Measurements from ENCODE around the gene UNC93B1. TPM values are rescaled to one million over a fixed set of nuclear protein-coding genes. Genes with fewer than 3 reads are reported as not detected.

UNC93B1 gene
- total RNA-seq, 3 donors from 2014 or later = 30.1 to 47.5 (median 46.8) TPM

DNA sequence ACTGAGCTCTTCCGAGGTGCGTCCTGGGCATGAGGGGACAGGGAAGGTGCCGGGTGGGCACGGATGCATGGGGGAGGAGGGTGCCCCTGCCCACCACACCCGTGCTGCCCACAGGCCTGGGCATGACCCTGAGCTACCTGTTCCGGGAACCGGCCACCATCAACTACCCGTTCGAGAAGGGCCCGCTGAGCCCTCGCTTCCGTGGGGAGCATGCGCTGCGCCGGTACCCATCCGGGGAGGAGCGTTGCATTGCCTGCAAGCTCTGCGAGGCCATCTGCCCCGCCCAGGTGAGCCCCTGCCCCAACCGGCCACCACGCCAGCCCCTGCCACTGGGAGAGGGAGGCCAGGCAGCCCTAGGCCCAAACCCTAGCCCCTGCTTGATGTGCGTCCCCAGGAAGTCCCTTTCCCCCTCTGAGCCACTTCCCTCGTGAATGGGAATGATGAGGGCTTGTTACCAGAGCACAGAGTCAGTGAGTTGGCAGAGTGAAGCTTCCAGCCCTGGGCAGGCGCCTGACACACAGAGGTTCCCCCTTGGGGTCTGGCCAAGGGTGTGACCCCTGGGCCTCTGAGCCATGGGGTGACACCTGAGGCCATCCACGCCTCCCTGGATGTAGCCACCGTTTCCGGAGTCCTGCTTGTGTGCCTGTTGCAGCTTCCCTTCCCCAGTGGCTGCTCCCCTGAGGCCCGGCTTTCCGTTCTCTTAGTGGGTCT lies 29.3 kb upstream of the UNC93B1 start:
- TF ChIP-seq, protein P1, sequence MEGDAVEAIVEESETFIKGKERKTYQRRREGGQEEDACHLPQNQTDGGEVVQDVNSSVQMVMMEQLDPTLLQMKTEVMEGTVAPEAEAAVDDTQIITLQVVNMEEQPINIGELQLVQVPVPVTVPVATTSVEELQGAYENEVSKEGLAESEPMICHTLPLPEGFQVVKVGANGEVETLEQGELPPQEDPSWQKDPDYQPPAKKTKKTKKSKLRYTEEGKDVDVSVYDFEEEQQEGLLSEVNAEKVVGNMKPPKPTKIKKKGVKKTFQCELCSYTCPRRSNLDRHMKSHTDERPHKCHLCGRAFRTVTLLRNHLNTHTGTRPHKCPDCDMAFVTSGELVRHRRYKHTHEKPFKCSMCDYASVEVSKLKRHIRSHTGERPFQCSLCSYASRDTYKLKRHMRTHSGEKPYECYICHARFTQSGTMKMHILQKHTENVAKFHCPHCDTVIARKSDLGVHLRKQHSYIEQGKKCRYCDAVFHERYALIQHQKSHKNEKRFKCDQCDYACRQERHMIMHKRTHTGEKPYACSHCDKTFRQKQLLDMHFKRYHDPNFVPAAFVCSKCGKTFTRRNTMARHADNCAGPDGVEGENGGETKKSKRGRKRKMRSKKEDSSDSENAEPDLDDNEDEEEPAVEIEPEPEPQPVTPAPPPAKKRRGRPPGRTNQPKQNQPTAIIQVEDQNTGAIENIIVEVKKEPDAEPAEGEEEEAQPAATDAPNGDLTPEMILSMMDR (IDR thresholded peaks at IDR 0.05) = no peak
- Histone ChIP-seq H3K4me3 (no peak overlapping the region), H3K9me3 (no peaks in the 10 kb centered on the region), H3K4me1 (ENCODE audit: low read depth) (peaks cover 26% of the 10 kb centered on the region), H3K36me3 (ENCODE audit: low read depth) (no peaks in the 10 kb centered on the region)
- no peak for ATAC-seq
- intact Hi-C loops (cut with DNase I, micrococcal nuclease) = no loop called here
- peak in 1 of 3 donors; percentile 36 for DNase-seq

DNA sequence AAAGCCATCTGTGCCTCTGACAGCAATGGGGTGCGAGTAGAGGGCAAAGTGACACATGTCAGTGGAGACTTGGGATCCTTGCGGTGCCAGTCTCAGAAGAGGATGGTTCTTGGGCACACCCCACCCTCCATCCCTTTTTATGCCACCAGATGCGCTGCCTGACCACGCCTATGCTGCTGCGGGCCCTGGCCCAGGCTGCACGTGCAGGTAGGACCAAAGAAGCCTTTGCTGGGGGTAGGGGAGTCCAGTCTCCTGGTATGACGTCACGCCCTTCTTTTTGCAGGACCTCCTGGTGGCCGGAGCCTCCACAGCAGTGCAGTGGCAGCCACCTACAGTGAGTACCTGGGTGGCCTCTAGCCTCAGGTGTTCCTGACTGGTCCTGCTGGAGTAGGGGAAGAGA lies 28.1 kb upstream of the UNC93B1 start:
- Histone ChIP-seq H3K4me1 (ENCODE audit: low read depth) (peaks cover 21% of the 10 kb centered on the region), H3K9me3 (no peaks in the 10 kb centered on the region), H3K36me3 (ENCODE audit: low read depth) (no peaks in the 10 kb centered on the region), H3K4me3 (no peak overlapping the region)
- intact Hi-C loops (cut with DNase I, micrococcal nuclease) = no loop called here
- no peak for ATAC-seq
- TF ChIP-seq, protein P1 (IDR thresholded peaks at IDR 0.05) = no peak
- no peak for DNase-seq

DNA sequence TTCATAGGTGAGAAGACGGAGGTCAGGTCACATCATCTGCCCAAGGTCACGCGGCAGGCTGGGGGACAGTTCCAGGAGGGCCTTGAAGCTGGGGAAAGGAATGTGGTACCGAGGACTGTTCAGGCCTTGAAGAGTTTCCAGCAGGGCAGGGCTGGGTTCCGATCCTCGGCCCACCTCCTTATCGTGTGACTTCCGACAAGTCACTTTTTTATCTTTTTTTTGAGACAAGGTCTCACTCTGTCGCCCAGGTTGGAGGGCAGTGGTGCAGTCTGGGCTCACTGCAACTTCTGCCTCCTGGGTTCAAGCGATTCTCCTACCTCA lies 27.2 kb upstream of the UNC93B1 start:
- ATAC-seq (peak; percentile 30), DNase-seq (no peak)
- Histone ChIP-seq H3K9me3 (no peaks in the 10 kb centered on the region), H3K4me3 (peak overlapping the region; percentile 44), H3K36me3 (ENCODE audit: low read depth) (no peaks in the 10 kb centered on the region), H3K4me1 (ENCODE audit: low read depth) (peaks cover 19% of the 10 kb centered on the region)
- TF ChIP-seq, protein P1 (IDR thresholded peaks at IDR 0.05) = no peak
- intact Hi-C loops (cut with DNase I, micrococcal nuclease) = no loop called here

DNA sequence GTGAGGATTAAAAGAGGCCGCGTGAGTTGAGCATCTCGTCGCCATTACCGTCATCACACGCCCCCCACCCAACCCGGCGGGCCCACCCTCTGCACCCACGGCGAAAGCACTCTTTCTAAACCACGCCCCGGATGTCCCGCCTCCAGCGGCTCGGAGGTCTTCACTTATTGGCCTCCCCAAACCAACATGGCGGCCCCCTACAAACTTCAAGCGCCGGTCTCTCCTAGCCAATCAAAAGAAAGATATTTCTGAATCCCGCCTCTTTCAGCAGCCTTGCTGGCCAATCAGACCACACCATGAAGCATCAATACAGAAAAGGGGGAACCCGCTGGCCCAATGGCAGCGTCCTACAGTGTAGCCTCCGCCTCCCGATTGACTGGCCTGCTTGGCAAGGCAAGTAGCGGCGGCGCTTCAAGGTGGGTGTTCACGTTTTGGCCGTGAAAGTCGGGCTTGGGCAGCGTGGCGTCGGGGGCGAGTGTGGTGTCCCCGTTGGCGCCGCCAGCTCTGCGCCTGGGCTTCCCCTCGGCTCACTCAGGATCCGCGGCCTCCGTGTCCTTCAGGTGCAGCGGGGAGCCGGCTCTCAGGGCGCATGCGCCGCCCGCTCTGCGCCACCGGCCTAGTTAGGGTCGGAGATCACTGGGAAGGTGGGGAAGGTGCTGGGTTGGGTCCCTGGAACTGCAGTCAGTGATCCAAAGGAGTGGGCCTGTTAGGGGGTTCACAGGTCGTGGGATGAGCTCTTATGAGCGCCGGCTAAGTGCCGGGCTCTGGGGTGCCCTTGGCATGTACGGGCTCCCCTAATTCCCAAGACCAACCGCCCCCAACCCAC lies 26.6 kb upstream of the UNC93B1 start, which contains the start of gene NDUFS8:
TSS of gene NDUFS8 (plus strand) at position 364 of the 826 bp plus-strand sequence. CDS start 1,471 bp downstream, outside the sequence.
- H3K4me1 ChIP-seq (ENCODE audit: low read depth) = peaks cover 17% of the 10 kb centered on the region
- intact Hi-C loops (cut with DNase I, micrococcal nuclease) = no loop called here
- H3K36me3 ChIP-seq (ENCODE audit: low read depth) = no peaks in the 10 kb centered on the region
- DNase-seq (peak; percentile 97 to 100 (median 97)), ATAC-seq (peak; percentile 95)
- peak within 1 kb of the TSS; percentile 44 for H3K4me3 ChIP-seq
- TF ChIP-seq, protein P1 (IDR thresholded peaks at IDR 0.05) = no peak
- no peaks in the 10 kb centered on the region for H3K9me3 ChIP-seq

DNA sequence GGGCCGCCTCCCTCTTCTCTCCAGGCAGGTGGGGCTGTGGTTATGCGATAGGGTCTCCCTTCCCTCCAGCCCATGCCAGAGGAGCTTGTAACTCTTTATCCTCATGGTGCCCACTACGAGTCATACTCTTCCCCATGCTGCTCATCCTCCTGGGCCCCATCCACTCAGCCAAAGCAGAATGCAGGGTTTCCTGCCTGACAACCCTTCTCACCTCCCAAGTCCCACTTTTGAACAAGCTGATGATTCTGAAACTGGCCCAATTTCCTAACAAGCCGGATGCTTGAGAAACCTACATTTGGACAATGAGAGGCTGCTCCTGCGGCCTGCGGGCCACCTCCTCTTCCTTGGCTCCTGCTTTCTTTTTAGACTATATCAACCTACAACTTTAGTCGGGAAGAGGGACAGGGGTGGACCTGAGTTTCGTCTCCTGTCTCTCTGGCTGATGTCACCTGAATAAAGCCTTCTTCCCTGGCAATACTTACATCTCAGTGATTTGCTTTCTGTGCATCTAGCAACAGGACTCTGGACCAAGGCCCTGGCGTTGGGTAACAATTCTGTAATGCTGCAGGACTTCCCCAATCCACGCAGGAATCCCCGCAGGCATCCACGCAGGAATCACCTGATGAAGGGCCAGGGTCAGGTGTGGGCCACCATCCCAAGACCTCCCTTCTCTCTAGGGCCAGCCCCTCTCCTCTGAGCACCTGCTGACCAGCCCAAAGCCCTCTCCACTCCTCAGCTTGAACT lies 25.1 kb upstream of the UNC93B1 start:
- ATAC-seq (no peak), DNase-seq (no peak)
- no peak overlapping the region for H3K4me3 ChIP-seq
- intact Hi-C loops (cut with DNase I, micrococcal nuclease) = no loop called here
- no peaks in the 10 kb centered on the region for H3K9me3 ChIP-seq
- H3K36me3 ChIP-seq (ENCODE audit: low read depth) = no peaks in the 10 kb centered on the region
- TF ChIP-seq, protein P1 (IDR thresholded peaks at IDR 0.05) = no peak
- H3K4me1 ChIP-seq (ENCODE audit: low read depth) = peaks cover 17% of the 10 kb centered on the region

All from mucosa of descending colon (tissue), 3 donors.